Activated naive CD4-positive, alpha-beta T cell treated with anti-CD3 and anti-CD28 coated beads for 36 hours (primary cell): ENCODE data around the gene ZNF506. TPM values are rescaled to one million over a fixed set of nuclear protein-coding genes. Genes with fewer than 3 reads are reported as not detected.
"Not testable (repeated sequence)": the region's sequence is repeated elsewhere in the genome, so short reads cannot be mapped to it uniquely, and the experiment has no call there.

ENCODE experiments used
- CTCF ChIA-PET: fragments of 350-600 bp; sonication (Branson Sonifier 250); formaldehyde crosslinking; loops from one replicate; lab custom pipeline; 2021; ENCODE audit warnings: antibody characterized with exemption; lab: Charles Lee
- DNase-seq: peaks from one replicate; pipeline ENCODE4 v3.0.0-alpha.2; 2020
- H3K27ac Mint-ChIP-seq: one replicate; pipeline ENCODE4 v1.8.0; 2021; ENCODE audit warnings: mild to moderate bottlenecking, mixed read lengths
- H3K27me3 Mint-ChIP-seq: one replicate; pipeline ENCODE4 v1.8.0; 2021; ENCODE audit warnings: low read depth, mixed read lengths
- H3K36me3 Mint-ChIP-seq: one replicate; pipeline ENCODE4 v1.8.0; 2021; ENCODE audit warnings: low read depth, mixed read lengths
- H3K4me1 Mint-ChIP-seq: one replicate; pipeline ENCODE4 v1.8.0; 2021; ENCODE audit warnings: low read depth, mixed read lengths
- H3K4me3 Mint-ChIP-seq: one replicate; pipeline ENCODE4 v1.8.0; 2021; ENCODE audit warnings: mild to moderate bottlenecking, moderate library complexity, mixed read lengths
- H3K9me3 Mint-ChIP-seq: one replicate; pipeline ENCODE4 v1.8.0; 2021; ENCODE audit warnings: mixed read lengths
- intact Hi-C: fragments of 100-400 bp; cut with micrococcal nuclease; formaldehyde crosslinking; loops from one replicate; pipeline ENCODE4 v1.15.1; 2023
- total RNA-seq, 2 experiments: library from RNA; stranded (reverse); gene quantifications; one replicate each; pipeline ENCODE4 v1.2.3, GENCODE V29; 2021

The ZNF506 gene
- total RNA-seq, 2 experiments from 2014 or later: 32.6 to 34.0 TPM

GRCh38 chr19:19777692-19778091, 43.9 kb downstream of the ZNF506 start:
- Mint-ChIP-seq H3K4me1 (peaks cover 52% of the 10 kb centered on the region), H3K4me3 (peak overlapping the region; percentile 90)
- intact Hi-C loops: loop anchor here (2.0 to 10.0 kb wide), 3 partner anchors 243 to 461 kb away; partner anchors contain the start of genes CILP2 and ZNF682

GRCh38 chr19:19776206-19777008, 45.1 kb downstream of the ZNF506 start:
- CTCF ChIA-PET: interaction anchor here (0.7 to 1.6 kb wide), 7 partner anchors 12 to 243 kb away, joined by 3 to 7 read pairs (median 4); partner anchors contain the start of genes ZNF506 and ZNF93
- intact Hi-C loops: loop anchor here (1.0 to 10.0 kb wide), 11 partner anchors 41 to 462 kb away; partner anchors contain the start of genes ATP13A1, CILP2, MAU2 and SUGP1
- peak overlapping the region; percentile 90 for H3K4me3 Mint-ChIP-seq
- peaks cover 33% of the 10 kb centered on the region for H3K36me3 Mint-ChIP-seq
- peak; percentile 95 for DNase-seq
- peaks cover 43% of the 10 kb centered on the region for H3K4me1 Mint-ChIP-seq
- peaks cover 10% of the 10 kb centered on the region for H3K9me3 Mint-ChIP-seq
- H3K27ac Mint-ChIP-seq: peak overlapping the region; percentile 90
- H3K27me3 Mint-ChIP-seq: no peaks in the 10 kb centered on the region

More at GRCh38 chr19:19777692-19778091, 43.9 kb downstream of the ZNF506 start:
- Mint-ChIP-seq H3K27me3 (no peaks in the 10 kb centered on the region), H3K27ac (peak overlapping the region; percentile 6), H3K36me3 (peaks cover 42% of the 10 kb centered on the region), H3K9me3 (peaks cover 18% of the 10 kb centered on the region)
- DNase-seq: no peak
- CTCF ChIA-PET: interaction anchor here (1.1 to 1.4 kb wide), 2 partner anchors 9 to 245 kb away, joined by 3 read pairs; no protein-coding TSS in a partner anchor

GRCh38 chr19:19775891-19776205, 45.7 kb downstream of the ZNF506 start:
- Mint-ChIP-seq H3K9me3 (peaks cover 10% of the 10 kb centered on the region), H3K4me3 (peak overlapping the region; percentile 90), H3K27ac (peak overlapping the region; percentile 90), H3K27me3 (no peaks in the 10 kb centered on the region), H3K36me3 (peaks cover 28% of the 10 kb centered on the region), H3K4me1 (peaks cover 46% of the 10 kb centered on the region)
- CTCF ChIA-PET: interaction anchor here (0.7 to 1.6 kb wide), 6 partner anchors 13 to 243 kb away, joined by 3 to 7 read pairs (median 4); partner anchors contain the start of genes ZNF506 and ZNF93
- no peak for DNase-seq
- intact Hi-C loops: loop anchor here (1.0 to 10.0 kb wide), 11 partner anchors 41 to 463 kb away; partner anchors contain the start of genes ATP13A1, CILP2, MAU2 and SUGP1

- peaks cover 43% of the 10 kb centered on the region for H3K4me1 Mint-ChIP-seq
- CTCF ChIA-PET: interaction anchor here (0.6 kb wide), 1 partner anchor 14 kb away, joined by 4 read pairs; no protein-coding TSS in a partner anchor
- H3K36me3 Mint-ChIP-seq: peaks cover 20% of the 10 kb centered on the region
- no peaks in the 10 kb centered on the region for H3K27me3 Mint-ChIP-seq
- intact Hi-C loops: loop anchor here (10.0 kb wide), 1 partner anchor 240 kb away; the partner anchor contains the start of gene CILP2
- no peak overlapping the region for H3K4me3 Mint-ChIP-seq
- no peak overlapping the region for H3K27ac Mint-ChIP-seq
- DNase-seq: no peak
- H3K9me3 Mint-ChIP-seq: peaks cover 7% of the 10 kb centered on the region
Observed at GRCh38 chr19:19774354-19775033, 47.1 kb downstream of the ZNF506 start.

- H3K27me3 Mint-ChIP-seq, CTCF ChIA-PET, H3K27ac Mint-ChIP-seq, H3K9me3 Mint-ChIP-seq, DNase-seq, H3K4me3 Mint-ChIP-seq, H3K36me3 Mint-ChIP-seq: not testable (repeated sequence)
- peaks cover 19% of the 10 kb centered on the region for H3K4me1 Mint-ChIP-seq
- intact Hi-C loops: loop anchor here (10.0 kb wide), 1 partner anchor 237 kb away; the partner anchor contains the start of gene CILP2
Observed at GRCh38 chr19:19771963-19772362, 49.6 kb downstream of the ZNF506 start.

- H3K36me3 Mint-ChIP-seq, H3K27ac Mint-ChIP-seq, DNase-seq, H3K9me3 Mint-ChIP-seq, H3K4me3 Mint-ChIP-seq, CTCF ChIA-PET, H3K27me3 Mint-ChIP-seq: not testable (repeated sequence)
- intact Hi-C loops: loop anchor here (10.0 kb wide), 1 partner anchor 235 kb away; the partner anchor contains the start of gene CILP2
- H3K4me1 Mint-ChIP-seq: peaks cover 10% of the 10 kb centered on the region
Observed at GRCh38 chr19:19769971-19770370, 51.6 kb downstream of the ZNF506 start.

- no peaks in the 10 kb centered on the region for H3K9me3 Mint-ChIP-seq
- H3K27ac Mint-ChIP-seq: no peak overlapping the region
- H3K4me1 Mint-ChIP-seq: no peaks in the 10 kb centered on the region
- peaks cover 4% of the 10 kb centered on the region for H3K36me3 Mint-ChIP-seq
- no peak for DNase-seq
- no peak overlapping the region for H3K4me3 Mint-ChIP-seq
- intact Hi-C loops: no loop called here
- CTCF ChIA-PET: no interaction called here
- H3K27me3 Mint-ChIP-seq: no peaks in the 10 kb centered on the region
Observed at GRCh38 chr19:19758164-19758563, 63.4 kb downstream of the ZNF506 start.

- CTCF ChIA-PET: no interaction called here
Observed at GRCh38 chr19:19752760-19753403, 68.7 kb downstream of the ZNF506 start.

GRCh38 chr19:19751846-19752245, 69.7 kb downstream of the ZNF506 start:
- no peaks in the 10 kb centered on the region for H3K4me1 Mint-ChIP-seq
- no peak overlapping the region for H3K27ac Mint-ChIP-seq
- no peak for DNase-seq
- H3K9me3 Mint-ChIP-seq: no peaks in the 10 kb centered on the region
- no peaks in the 10 kb centered on the region for H3K27me3 Mint-ChIP-seq
- H3K4me3 Mint-ChIP-seq: no peak overlapping the region
- intact Hi-C loops: no loop called here
- CTCF ChIA-PET: no interaction called here
- no peaks in the 10 kb centered on the region for H3K36me3 Mint-ChIP-seq

More at GRCh38 chr19:19752760-19753403, 68.7 kb downstream of the ZNF506 start:
- intact Hi-C loops: no loop called here
- no peak for DNase-seq
- Mint-ChIP-seq H3K4me1 (no peaks in the 10 kb centered on the region), H3K4me3 (no peak overlapping the region), H3K27ac (no peak overlapping the region), H3K36me3 (no peaks in the 10 kb centered on the region), H3K9me3 (no peaks in the 10 kb centered on the region), H3K27me3 (no peaks in the 10 kb centered on the region)

- intact Hi-C loops: no loop called here
- no peak for DNase-seq
- no peak overlapping the region for H3K4me3 Mint-ChIP-seq
- no peaks in the 10 kb centered on the region for H3K27me3 Mint-ChIP-seq
- H3K36me3 Mint-ChIP-seq: no peaks in the 10 kb centered on the region
- H3K4me1 Mint-ChIP-seq: no peaks in the 10 kb centered on the region
- CTCF ChIA-PET: no interaction called here
- H3K27ac Mint-ChIP-seq: no peak overlapping the region
- H3K9me3 Mint-ChIP-seq: no peaks in the 10 kb centered on the region
Observed at GRCh38 chr19:19750842-19751790, 70.4 kb downstream of the ZNF506 start.
